Measurements from ENCODE around the gene SENP3. TPM values are rescaled to one million over a fixed set of nuclear protein-coding genes. Genes with fewer than 3 reads are reported as not detected.

SENP3 gene
- total and polyA plus RNA-seq, 12 donors = 28.4 to 72.4 (median 43.9) TPM

DNA sequence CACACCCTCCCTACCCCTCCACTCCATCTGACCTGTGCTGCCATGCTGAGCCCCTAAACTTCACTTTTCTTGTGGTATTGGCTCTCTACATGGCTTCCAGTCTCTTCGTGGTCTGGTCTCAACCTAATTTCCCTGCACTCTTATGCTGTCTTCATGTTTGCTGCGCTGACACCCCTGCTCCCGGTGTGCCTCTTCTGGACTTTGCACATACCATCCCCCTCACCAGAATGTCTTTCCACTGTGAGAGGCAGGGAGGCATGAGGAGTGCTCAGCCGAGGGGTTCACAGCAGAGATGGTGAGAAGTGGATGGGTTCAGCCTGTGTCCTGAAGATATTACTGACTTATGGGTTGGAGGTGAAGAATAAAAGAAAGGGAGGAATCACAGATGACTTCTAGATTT is 10.3 kb upstream of the SENP3 start:
- DNase-seq = no peak
- H3K27ac ChIP-seq = no peak overlapping the region
- H3K4me1 ChIP-seq (replicated peaks in 1 of 2) = peaks cover 13 to 15% of the 10 kb centered on the region in 2 donors
- 85 to 95% (median 87%) methylated on average over 4 of the region's 4 CpGs for WGBS, 4 donors
- H3K4me3 ChIP-seq = no peak overlapping the region
- H3K9me3 ChIP-seq (replicated peaks in 1 of 3) = no peaks in the 10 kb centered on the region
- no peaks in the 10 kb centered on the region for H3K27me3 ChIP-seq
- no peak for TF ChIP-seq POLR2A (IDR thresholded peaks at IDR 0.05)
- TF ChIP-seq, protein P1, sequence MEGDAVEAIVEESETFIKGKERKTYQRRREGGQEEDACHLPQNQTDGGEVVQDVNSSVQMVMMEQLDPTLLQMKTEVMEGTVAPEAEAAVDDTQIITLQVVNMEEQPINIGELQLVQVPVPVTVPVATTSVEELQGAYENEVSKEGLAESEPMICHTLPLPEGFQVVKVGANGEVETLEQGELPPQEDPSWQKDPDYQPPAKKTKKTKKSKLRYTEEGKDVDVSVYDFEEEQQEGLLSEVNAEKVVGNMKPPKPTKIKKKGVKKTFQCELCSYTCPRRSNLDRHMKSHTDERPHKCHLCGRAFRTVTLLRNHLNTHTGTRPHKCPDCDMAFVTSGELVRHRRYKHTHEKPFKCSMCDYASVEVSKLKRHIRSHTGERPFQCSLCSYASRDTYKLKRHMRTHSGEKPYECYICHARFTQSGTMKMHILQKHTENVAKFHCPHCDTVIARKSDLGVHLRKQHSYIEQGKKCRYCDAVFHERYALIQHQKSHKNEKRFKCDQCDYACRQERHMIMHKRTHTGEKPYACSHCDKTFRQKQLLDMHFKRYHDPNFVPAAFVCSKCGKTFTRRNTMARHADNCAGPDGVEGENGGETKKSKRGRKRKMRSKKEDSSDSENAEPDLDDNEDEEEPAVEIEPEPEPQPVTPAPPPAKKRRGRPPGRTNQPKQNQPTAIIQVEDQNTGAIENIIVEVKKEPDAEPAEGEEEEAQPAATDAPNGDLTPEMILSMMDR (IDR thresholded peaks at IDR 0.05) = no peak
- H3K36me3 ChIP-seq (replicated peaks in 1 of 2) = no peaks in the 10 kb centered on the region
- intact Hi-C loops (cut with DNase I) = loop anchor here in 1 of 2 donors (10.0 kb wide), 1 partner anchor 197 kb away; the partner anchor contains the start of genes KCTD11 and TMEM95

DNA sequence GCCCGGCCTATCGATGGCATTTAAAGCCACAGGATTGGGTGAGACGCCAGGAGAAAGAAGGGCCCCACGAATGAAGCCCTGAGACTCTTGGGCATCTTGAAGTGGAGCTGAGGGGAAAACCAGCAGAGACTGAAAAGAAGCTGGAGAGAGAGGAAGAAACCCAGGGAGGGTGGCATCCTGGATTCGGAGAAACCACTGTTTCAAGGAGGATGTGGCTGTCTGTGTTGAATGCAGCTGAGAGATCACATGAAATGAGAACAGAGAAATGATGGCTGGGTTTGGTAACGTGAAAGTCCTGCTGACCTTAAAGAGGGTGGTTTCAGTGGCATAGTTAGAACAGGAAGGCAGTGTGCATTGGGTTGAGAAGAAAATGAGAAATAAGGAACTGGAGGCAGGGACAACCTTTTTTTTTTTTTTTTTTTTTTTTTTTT is 9.1 kb upstream of the SENP3 start:
- no peaks in the 10 kb centered on the region for H3K9me3 ChIP-seq (replicated peaks in 1 of 3)
- 72 to 80% (median 75%) methylated on average over 6 of the region's 6 CpGs for WGBS, 4 donors
- H3K27ac ChIP-seq = peak overlapping the region in 2 of 5 donors; percentile 47 to 65
- H3K27me3 ChIP-seq = no peaks in the 10 kb centered on the region
- H3K4me3 ChIP-seq = no peak overlapping the region
- intact Hi-C loops (cut with DNase I) = loop anchor here in 1 of 2 donors (10.0 kb wide), 1 partner anchor 198 kb away; the partner anchor contains the start of genes KCTD11 and TMEM95
- no peak for TF ChIP-seq POLR2A (IDR thresholded peaks at IDR 0.05)
- TF ChIP-seq, protein P1 (IDR thresholded peaks at IDR 0.05) = no peak
- no peaks in the 10 kb centered on the region for H3K36me3 ChIP-seq (replicated peaks in 1 of 2)
- H3K4me1 ChIP-seq (replicated peaks in 1 of 2) = peaks cover 18 to 20% of the 10 kb centered on the region in 2 donors
- no peak for DNase-seq

DNA sequence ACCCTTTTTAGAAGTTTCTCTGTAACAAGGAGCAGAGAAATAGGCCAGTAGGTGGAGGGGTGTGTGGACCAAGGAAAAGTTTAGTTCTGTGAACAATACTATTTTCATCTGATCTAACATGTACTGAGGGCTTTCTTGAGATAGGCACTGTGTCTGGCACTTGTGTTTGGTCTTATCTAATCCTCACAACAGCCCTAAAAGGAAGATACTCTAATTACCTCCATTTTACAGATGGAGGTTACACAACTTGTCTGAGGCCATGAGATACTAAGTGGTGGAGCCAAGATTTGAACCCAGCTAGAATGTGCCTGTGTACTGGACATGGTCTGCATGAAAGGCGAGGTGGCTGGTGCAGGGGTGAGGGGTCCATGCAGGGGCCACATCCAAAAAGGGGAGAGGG is 8.4 kb upstream of the SENP3 start:
- Histone ChIP-seq H3K9me3 (replicated peaks in 1 of 3) (no peaks in the 10 kb centered on the region), H3K27ac (peak overlapping the region in 2 of 5 donors; percentile 48 to 56), H3K36me3 (replicated peaks in 1 of 2) (no peaks in the 10 kb centered on the region), H3K4me1 (replicated peaks in 1 of 2) (peaks cover 23% of the 10 kb centered on the region in 2 donors), H3K27me3 (no peaks in the 10 kb centered on the region), H3K4me3 (no peak overlapping the region)
- TF ChIP-seq, protein P1 (IDR thresholded peaks at IDR 0.05) = no peak
- TF ChIP-seq POLR2A (IDR thresholded peaks at IDR 0.05) = no peak
- WGBS, 4 donors = 88 to 100% (median 90%) methylated on average over 1 of the region's 1 CpG
- intact Hi-C loops (cut with DNase I) = loop anchor here in 1 of 2 donors (10.0 kb wide), 1 partner anchor 199 kb away; the partner anchor contains the start of genes KCTD11 and TMEM95
- DNase-seq = no peak

DNA sequence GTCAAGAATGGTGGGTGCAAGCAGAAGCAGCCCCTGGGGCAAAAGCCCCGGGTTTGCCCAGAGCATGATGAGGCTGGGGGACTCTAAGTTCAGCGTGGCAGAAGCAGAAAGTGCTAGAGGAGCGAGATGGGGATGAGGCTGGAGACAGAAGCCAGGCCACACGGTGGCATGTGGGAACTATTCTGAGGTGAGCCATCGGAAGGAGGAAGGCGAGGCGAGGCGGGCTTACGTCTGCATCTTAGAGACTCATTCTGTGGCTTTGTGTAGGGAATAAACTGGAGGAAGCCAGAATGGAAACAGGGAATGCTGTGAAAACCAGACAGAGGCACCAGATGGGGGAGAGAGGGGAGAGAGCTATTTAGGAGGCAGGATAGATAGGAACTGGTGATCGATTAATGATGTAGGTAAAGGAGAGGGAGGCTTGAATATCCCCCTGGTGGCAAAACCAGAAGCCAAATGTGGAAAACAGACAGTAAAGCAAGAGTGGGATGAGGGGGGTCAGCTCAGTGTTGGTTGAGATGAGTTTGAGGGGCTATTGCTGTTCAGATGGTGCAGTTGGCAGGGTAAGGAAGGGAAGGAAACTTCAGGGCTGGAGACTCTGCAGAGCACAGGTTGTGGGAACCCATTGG is 6.3 kb upstream of the SENP3 start:
- Histone ChIP-seq H3K9me3 (replicated peaks in 1 of 3) (no peaks in the 10 kb centered on the region), H3K36me3 (replicated peaks in 1 of 2) (no peaks in the 10 kb centered on the region), H3K27ac (no peak overlapping the region), H3K4me1 (replicated peaks in 1 of 2) (peaks cover 17 to 34% of the 10 kb centered on the region in 2 donors), H3K27me3 (no peaks in the 10 kb centered on the region), H3K4me3 (no peak overlapping the region)
- intact Hi-C loops (cut with DNase I) = loop anchor here in 1 of 2 donors (10.0 kb wide), 1 partner anchor 201 kb away; the partner anchor contains the start of genes KCTD11 and TMEM95
- TF ChIP-seq POLR2A (IDR thresholded peaks at IDR 0.05) = no peak
- TF ChIP-seq, protein P1 (IDR thresholded peaks at IDR 0.05) = no peak
- 69 to 76% (median 71%) methylated on average over 10 of the region's 10 CpGs for WGBS, 4 donors
- no peak for DNase-seq

Measured in adrenal gland (tissue), 12 donors.